Lower lobe of right lung (tissue), 2 donors: Measurements from ENCODE around the gene SRRM3. TPM values are rescaled to one million over a fixed set of nuclear protein-coding genes. Genes with fewer than 3 reads are reported as not detected.
A peak's percentile ranks its signal among the peaks of the same experiment; 100 is the strongest.
"Not testable (repeated sequence)": the region's sequence is repeated elsewhere in the genome, so short reads cannot be mapped to it uniquely, and the experiment has no call there.

Experiments used
- ATAC-seq, 2 donors: fragments of 200-7000 bp; cut with Tn5 transposase; one replicate each; pipeline ENCODE4 v1.9.1; 2020 to 2022; ENCODE audit warnings: mild to moderate bottlenecking in 2 of 2, moderate library complexity in 2 of 2
- DNase-seq: peaks from one replicate; pipeline ENCODE4 v3.0.0-alpha.2; 2020
- H3K27ac ChIP-seq: fragments of 200-600 bp; one replicate; pipeline ENCODE4 v1.8.0; 2022
- H3K27me3 ChIP-seq: fragments of 200-600 bp; one replicate; pipeline ENCODE4 v1.8.0; 2022; ENCODE audit warnings: low read depth
- H3K36me3 ChIP-seq: fragments of 200-600 bp; one replicate; pipeline ENCODE4 v1.8.0; 2022; ENCODE audit warnings: mild to moderate bottlenecking
- H3K4me1 ChIP-seq: fragments of 200-600 bp; one replicate; pipeline ENCODE4 v1.8.0; 2022
- H3K4me3 ChIP-seq: fragments of 200-600 bp; one replicate; pipeline ENCODE4 v1.8.0; 2022; ENCODE audit warnings: mild to moderate bottlenecking
- H3K9me3 ChIP-seq: fragments of 200-600 bp; one replicate; pipeline ENCODE4 v1.8.0; 2022
- intact Hi-C: fragments of 100-400 bp; cut with DNase I; formaldehyde crosslinking; loops from one replicate; pipeline ENCODE4 v1.11.0; 2022
- total RNA-seq: library from RNA; stranded (reverse); fragmentation: NEBNext Ultra II Directional; extraction: Animal tissue kit (Norgen Biotek cat#: 25700); gene quantifications from one replicate; pipeline ENCODE4 v1.2.1, GENCODE V29; 2021
- TF ChIP-seq, protein P1 (sequence below): fragments of 200-600 bp; IDR thresholded peaks from one replicate; pipeline ENCODE4 v1.8.0; 2022; ENCODE audit warnings: antibody characterized with exemption, mild to moderate bottlenecking
- donor health status: DM: no; HTN: yes; CAD: no; lungs with severe emphysema.

The SRRM3 gene
- total RNA-seq, 1 donor from 2014 or later: 0.86 TPM

DNA sequence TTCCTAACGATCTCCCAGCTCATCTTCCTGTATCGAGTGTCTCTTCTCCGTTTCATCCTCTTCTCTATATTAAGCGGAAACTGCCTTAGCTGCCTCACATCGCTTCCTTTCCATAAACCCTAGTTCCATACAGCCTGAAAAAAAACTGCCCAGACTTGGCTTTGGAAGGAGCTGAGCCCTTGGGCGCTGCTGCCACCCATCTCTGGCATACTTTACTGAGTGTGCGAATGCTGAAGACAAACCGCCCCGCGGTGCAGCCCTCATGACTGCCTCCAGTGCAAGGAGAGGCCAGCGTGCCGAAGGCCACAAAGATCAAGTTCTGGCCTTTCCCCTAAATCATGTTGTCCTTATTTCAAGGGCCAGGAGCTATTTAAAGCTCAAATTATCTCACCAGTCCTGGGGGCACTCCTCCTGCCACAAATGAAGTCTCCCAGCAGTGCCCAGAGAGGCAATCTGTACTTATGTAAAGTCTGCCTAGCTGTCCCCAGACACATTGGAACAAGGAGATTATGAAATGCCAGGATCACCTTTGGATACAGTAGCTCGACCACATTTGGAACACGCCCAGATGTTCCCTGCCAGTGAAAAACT is 131.9 kb downstream of the SRRM3 start:
- peak; percentile 57 for DNase-seq
- TF ChIP-seq, protein P1, sequence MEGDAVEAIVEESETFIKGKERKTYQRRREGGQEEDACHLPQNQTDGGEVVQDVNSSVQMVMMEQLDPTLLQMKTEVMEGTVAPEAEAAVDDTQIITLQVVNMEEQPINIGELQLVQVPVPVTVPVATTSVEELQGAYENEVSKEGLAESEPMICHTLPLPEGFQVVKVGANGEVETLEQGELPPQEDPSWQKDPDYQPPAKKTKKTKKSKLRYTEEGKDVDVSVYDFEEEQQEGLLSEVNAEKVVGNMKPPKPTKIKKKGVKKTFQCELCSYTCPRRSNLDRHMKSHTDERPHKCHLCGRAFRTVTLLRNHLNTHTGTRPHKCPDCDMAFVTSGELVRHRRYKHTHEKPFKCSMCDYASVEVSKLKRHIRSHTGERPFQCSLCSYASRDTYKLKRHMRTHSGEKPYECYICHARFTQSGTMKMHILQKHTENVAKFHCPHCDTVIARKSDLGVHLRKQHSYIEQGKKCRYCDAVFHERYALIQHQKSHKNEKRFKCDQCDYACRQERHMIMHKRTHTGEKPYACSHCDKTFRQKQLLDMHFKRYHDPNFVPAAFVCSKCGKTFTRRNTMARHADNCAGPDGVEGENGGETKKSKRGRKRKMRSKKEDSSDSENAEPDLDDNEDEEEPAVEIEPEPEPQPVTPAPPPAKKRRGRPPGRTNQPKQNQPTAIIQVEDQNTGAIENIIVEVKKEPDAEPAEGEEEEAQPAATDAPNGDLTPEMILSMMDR: no peak
- peak; percentile 58 to 72 for ATAC-seq
- intact Hi-C loops: no loop called here
- Histone ChIP-seq H3K36me3 (peaks cover 20% of the 10 kb centered on the region), H3K27me3 (no peaks in the 10 kb centered on the region), H3K4me1 (peaks cover 53% of the 10 kb centered on the region), H3K4me3 (no peak overlapping the region), H3K9me3 (no peaks in the 10 kb centered on the region), H3K27ac (peak overlapping the region; percentile 1)

DNA sequence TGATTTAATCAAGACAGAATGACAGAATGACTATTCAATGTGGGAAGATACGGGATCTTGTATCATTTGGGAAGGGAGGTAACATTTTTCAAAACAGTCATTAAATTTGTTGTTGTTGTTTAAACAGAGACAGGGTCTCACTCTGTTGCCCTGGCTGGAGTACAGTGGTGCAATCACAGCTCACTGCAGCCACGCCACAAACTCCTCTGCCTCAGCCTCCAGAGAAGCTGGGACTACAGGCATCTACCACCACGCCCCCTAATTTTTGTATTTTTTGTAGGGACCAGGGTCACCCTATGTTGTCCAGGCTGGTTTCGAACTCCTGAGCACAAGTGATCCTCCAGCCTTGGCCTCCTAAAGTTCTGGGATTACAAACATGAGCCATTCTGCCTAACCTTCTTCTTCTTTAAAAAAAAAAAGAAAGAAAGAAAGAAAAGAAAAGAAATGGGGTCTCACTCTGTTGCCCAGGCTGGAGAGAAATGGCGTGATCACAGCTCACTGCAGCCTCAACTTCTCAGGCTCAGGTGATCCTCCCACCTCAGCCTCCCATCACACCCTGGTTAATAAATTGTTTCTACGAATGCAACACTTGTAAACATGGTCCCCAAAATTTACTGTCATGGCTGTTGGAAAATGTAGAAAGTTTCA is 132.7 kb downstream of the SRRM3 start:
- H3K4me3 ChIP-seq: no peak overlapping the region
- TF ChIP-seq, protein P1: no peak
- intact Hi-C loops: no loop called here
- H3K4me1 ChIP-seq: peaks cover 60% of the 10 kb centered on the region
- no peaks in the 10 kb centered on the region for H3K27me3 ChIP-seq
- H3K27ac ChIP-seq: no peak overlapping the region
- DNase-seq: no peak
- no peaks in the 10 kb centered on the region for H3K9me3 ChIP-seq
- no peak for ATAC-seq
- H3K36me3 ChIP-seq: peaks cover 20% of the 10 kb centered on the region

DNA sequence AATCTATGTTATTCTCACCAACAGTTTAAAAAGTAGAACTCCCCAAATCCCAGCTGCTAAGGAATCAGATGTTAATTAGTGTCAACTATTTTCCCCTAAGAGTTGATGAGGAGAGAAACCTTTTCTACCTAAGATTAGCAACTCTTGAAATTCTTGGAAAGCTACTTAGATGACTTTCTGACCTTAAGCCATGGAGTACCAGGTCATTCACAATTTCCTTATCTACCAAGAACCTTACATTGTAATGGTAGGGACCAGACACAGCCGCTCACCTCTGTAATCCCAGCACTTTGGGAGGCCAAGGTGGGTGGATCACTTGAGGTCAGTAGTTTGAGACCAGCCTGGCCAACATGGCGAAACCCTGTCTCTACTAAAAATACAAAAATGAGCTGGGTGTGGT is 133.7 kb downstream of the SRRM3 start:
- H3K4me3 ChIP-seq, H3K9me3 ChIP-seq, DNase-seq, intact Hi-C loops, H3K27me3 ChIP-seq, ATAC-seq, H3K27ac ChIP-seq: not testable (repeated sequence)
- peaks cover 14% of the 10 kb centered on the region for H3K36me3 ChIP-seq
- H3K4me1 ChIP-seq: peaks cover 60% of the 10 kb centered on the region

DNA sequence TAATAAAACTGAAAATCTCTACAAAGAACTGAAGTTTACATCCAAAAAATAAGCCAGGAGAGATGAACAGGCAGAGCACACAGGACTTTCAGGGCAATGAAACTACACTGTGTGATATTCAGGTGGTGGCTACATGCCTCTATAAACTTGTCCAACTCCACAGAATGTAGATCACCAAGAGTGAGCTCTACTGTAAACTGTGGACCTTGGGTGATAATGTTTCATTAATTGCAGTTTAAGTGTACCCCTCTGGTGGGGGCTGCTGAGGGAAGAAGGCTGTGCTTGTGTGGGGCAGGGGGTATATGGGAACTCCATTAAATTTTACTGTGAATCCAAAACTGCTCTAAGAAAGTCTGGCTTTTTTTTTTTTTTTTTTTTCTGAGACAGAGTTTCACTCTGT is 134.4 kb downstream of the SRRM3 start:
- H3K9me3 ChIP-seq: no peaks in the 10 kb centered on the region
- no peak for DNase-seq
- intact Hi-C loops: no loop called here
- TF ChIP-seq, protein P1: no peak
- no peak overlapping the region for H3K27ac ChIP-seq
- H3K4me1 ChIP-seq: peaks cover 66% of the 10 kb centered on the region
- H3K36me3 ChIP-seq: peaks cover 14% of the 10 kb centered on the region
- ATAC-seq: no peak
- H3K4me3 ChIP-seq: no peak overlapping the region
- H3K27me3 ChIP-seq: no peaks in the 10 kb centered on the region

Other genes starting within 250 kb of the SRRM3 start
- 42.7 TPM for gene TMEM120A, start 207.3 kb upstream of the SRRM3 start, total RNA-seq
- 25.6 TPM for gene STYXL1, start 153.9 kb upstream of the SRRM3 start, total RNA-seq
- gene MDH2, start 153.8 kb upstream of the SRRM3 start, total RNA-seq: 107 TPM
- 609 TPM for gene HSPB1, start 100.8 kb downstream of the SRRM3 start, total RNA-seq
- gene YWHAG, start 157.1 kb downstream of the SRRM3 start, total RNA-seq: 97.1 TPM
- 1.7 TPM for gene SSC4D, start 207.8 kb downstream of the SRRM3 start, total RNA-seq
- not detected for gene ZP3, start 223.1 kb downstream of the SRRM3 start, total RNA-seq